ENCODE results near the gene KRT83.
"Not testable (repeated sequence)": the region's sequence is repeated elsewhere in the genome, so short reads cannot be mapped to it uniquely, and the experiment has no call there.

- not testable (repeated sequence) for TF ChIP-seq CTCF, POLR2A (IDR thresholded peaks at IDR 0.05)
Observed at GRCh38 chr12:52304941-52305411, 16.2 kb downstream of the KRT83 start.

All from uterus (tissue), 2 donors.